Aorta (tissue), 5 donors: ENCODE measurements around the gene GTF2H4. TPM values are rescaled to one million over a fixed set of nuclear protein-coding genes. Genes with fewer than 3 reads are reported as not detected.
A peak's percentile ranks its signal among the peaks of the same experiment; 100 is the strongest.

Experiments used
- ATAC-seq: fragments of 200-7000 bp; cut with Tn5 transposase; one replicate; pipeline ENCODE4 v1.9.1; 2022; ENCODE audit warnings: moderate library complexity; ENCODE audit not compliant: low FRiP score
- DNase-seq, 2 donors: peaks; one replicate each; pipeline ENCODE4 v3.0.0-alpha.2; 2020
- H3K27ac ChIP-seq, 2 donors: one replicate each; pipeline ENCODE4 v1.5.1; 2013; ENCODE audit warnings: low read length in 2 of 2, mild to moderate bottlenecking in 2 of 2, moderate library complexity in 2 of 2, control low read depth in 1 of 2, inconsistent platforms in 1 of 2, low read depth in 1 of 2
- H3K27me3 ChIP-seq, 2 donors: one replicate each; pipeline ENCODE4 v1.6.1; 2013; ENCODE audit warnings: control low read depth in 1 of 2, low read length in 1 of 2, mild to moderate bottlenecking in 1 of 2, moderate library complexity in 1 of 2; ENCODE audit not compliant: insufficient read depth in 2 of 2, control insufficient read depth in 1 of 2
- H3K36me3 ChIP-seq, 2 donors: one replicate each; pipeline ENCODE4 v1.6.1; 2013; ENCODE audit warnings: control low read depth in 1 of 2, low read length in 1 of 2, mild to moderate bottlenecking in 1 of 2; ENCODE audit not compliant: insufficient read depth in 2 of 2, control insufficient read depth in 1 of 2
- H3K4me1 ChIP-seq, 2 donors: one replicate each; pipeline ENCODE4 v1.6.1; 2013; ENCODE audit warnings: low read length in 2 of 2, control low read depth in 1 of 2, mild to moderate bottlenecking in 1 of 2, moderate library complexity in 1 of 2; ENCODE audit not compliant: insufficient read depth in 2 of 2, control insufficient read depth in 1 of 2
- H3K4me3 ChIP-seq, 2 donors: one replicate each; pipeline ENCODE4 v1.5.1; 2013; ENCODE audit warnings: low read length in 2 of 2, control low read depth in 1 of 2, mild to moderate bottlenecking in 1 of 2
- H3K9me3 ChIP-seq: one replicate; pipeline ENCODE4 v1.6.1; 2013; ENCODE audit warnings: mild to moderate bottlenecking, low read length; ENCODE audit not compliant: control insufficient read depth
- WGBS, 2 donors: extraction: QIAGEN DNeasy Blood & Tissue Kit; methylation state at CpG; one replicate each; pipeline ENCODE4 v1.1.7; 2013; 5-methylcytosine and 5-hydroxymethylcytosine counted together
- intact Hi-C, 2 donors: fragments of 100-400 bp; cut with DNase I; formaldehyde crosslinking; loops; one replicate each; pipeline versions ENCODE4 v1.14.2 to v1.15.0; 2022
- polyA plus RNA-seq, 2 donors: library from polyadenylated mRNA; stranded (reverse); fragments of 200-250 nt; gene quantifications; one replicate each; pipeline ENCODE4 v1.2.3, GENCODE V29; 2013
- total RNA-seq, 2 donors: library from RNA; stranded (reverse); fragmentation: NEBNext Ultra II Directional; extraction: Animal tissue kit (Norgen Biotek cat#: 25700); gene quantifications; one replicate each; pipeline ENCODE4 v1.2.1, GENCODE V29; 2021
- donor health status: healthy with polysubstance abuse.
- donor health status: Bipolar disorder and iron deficiency.
- donor health status: DM: no; HTN: no; CAD: no.
- donor health status: DM: no; HTN: no; CAD: no.
- donor health status: DM: yes; HTN: yes; CAD: no.

GTF2H4 gene
- total and polyA plus RNA-seq, 4 donors, result 3.9 to 88.2 (median 34.1) TPM

GRCh38 chr6:30948811-30949210 is 40.8 kb downstream of the GTF2H4 start:
- ATAC-seq, result no peak
- Histone ChIP-seq H3K27me3 (no peaks in the 10 kb centered on the region), H3K4me3 (no peak overlapping the region), H3K9me3 (no peaks in the 10 kb centered on the region), H3K27ac (no peak overlapping the region), H3K4me1 (no peaks in the 10 kb centered on the region), H3K36me3 (no peaks in the 10 kb centered on the region)
- no peak for DNase-seq
- 88 to 90% methylated on average over 6 of the region's 6 CpGs for WGBS, 2 donors
- intact Hi-C loops, result no loop called here

DNA sequence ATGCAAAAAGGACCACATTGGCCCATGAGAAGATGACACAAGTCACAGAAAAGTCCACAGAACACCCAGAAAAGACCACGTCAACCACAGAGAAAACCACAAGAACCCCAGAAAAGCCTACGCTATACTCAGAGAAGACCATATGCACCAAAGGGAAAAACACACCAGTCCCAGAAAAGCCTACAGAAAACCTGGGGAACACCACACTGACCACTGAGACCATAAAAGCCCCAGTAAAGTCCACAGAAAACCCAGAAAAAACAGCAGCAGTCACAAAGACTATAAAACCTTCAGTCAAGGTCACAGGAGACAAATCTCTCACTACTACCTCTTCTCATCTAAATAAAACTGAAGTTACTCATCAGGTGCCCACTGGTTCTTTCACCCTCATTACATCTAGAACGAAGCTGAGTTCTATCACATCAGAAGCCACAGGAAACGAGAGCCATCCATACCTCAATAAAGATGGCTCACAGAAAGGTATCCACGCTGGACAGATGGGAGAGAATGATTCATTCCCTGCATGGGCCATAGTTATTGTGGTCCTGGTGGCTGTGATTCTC is 44.0 kb downstream of the GTF2H4 start:
- H3K27ac ChIP-seq, result no peak overlapping the region
- intact Hi-C loops, result no loop called here
- 84 to 85% methylated on average over 5 of the region's 5 CpGs for WGBS, 2 donors
- DNase-seq (no peak), ATAC-seq (no peak)
- no peaks in the 10 kb centered on the region for H3K4me1 ChIP-seq
- no peaks in the 10 kb centered on the region for H3K27me3 ChIP-seq
- no peak overlapping the region for H3K4me3 ChIP-seq
- no peaks in the 10 kb centered on the region for H3K36me3 ChIP-seq
- no peaks in the 10 kb centered on the region for H3K9me3 ChIP-seq

DNA sequence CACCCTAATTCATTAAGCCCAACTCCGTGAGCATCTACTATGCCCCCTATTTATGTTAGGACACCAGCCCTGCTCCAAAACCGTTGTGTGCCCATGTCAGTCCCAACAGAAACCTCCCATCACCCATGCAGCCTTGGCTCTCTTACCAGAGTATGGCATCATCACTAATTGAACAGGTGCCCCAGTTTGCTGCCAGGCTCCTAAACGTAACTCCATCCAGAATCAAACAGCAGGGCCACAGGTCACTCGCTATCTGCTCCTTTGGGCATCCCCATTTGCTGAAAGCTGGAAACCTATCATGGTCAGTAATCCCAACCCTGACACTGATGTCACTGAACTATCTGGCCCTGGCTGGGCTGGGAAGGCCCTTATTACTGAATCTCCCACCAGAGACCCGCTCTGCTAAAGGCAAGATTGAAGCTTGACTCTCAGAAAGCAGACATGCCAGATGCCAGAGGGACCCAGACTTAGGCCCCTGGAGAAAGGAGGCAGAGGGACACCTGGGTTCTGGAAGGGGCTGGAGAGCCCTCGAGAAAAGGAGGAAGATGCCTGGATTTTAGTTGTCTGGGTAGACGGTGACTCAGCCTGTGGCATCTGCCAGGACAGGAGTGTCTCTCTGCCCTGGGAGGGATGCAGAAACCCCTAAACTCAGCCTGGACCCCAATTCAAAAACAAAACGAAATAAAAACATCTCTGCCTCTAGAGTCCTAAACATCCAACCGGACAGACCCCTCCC is 46.8 kb downstream of the GTF2H4 start:
- ATAC-seq, result no peak
- 67 to 74% methylated on average over 9 of the region's 9 CpGs for WGBS, 2 donors
- intact Hi-C loops, result no loop called here

GRCh38 chr6:30955367-30956042 is 47.5 kb downstream of the GTF2H4 start:
- Histone ChIP-seq H3K4me3 (peak overlapping the region; percentile 6 to 18), H3K36me3 (no peaks in the 10 kb centered on the region), H3K9me3 (no peaks in the 10 kb centered on the region), H3K27me3 (no peaks in the 10 kb centered on the region), H3K4me1 (no peaks in the 10 kb centered on the region), H3K27ac (no peak overlapping the region)
- peak; percentile 89 for ATAC-seq
- intact Hi-C loops, result no loop called here
- 6% methylated on average over 39 to 46 of the region's 46 CpGs for WGBS, 2 donors
- peak; percentile 85 to 90 for DNase-seq

More for the DNA sequence above, 46.8 kb downstream of the GTF2H4 start:
- no peak overlapping the region for H3K4me3 ChIP-seq
- H3K27me3 ChIP-seq, result no peaks in the 10 kb centered on the region
- H3K36me3 ChIP-seq, result no peaks in the 10 kb centered on the region
- no peak for DNase-seq
- H3K27ac ChIP-seq, result no peak overlapping the region
- H3K9me3 ChIP-seq, result no peaks in the 10 kb centered on the region
- no peaks in the 10 kb centered on the region for H3K4me1 ChIP-seq

DNA sequence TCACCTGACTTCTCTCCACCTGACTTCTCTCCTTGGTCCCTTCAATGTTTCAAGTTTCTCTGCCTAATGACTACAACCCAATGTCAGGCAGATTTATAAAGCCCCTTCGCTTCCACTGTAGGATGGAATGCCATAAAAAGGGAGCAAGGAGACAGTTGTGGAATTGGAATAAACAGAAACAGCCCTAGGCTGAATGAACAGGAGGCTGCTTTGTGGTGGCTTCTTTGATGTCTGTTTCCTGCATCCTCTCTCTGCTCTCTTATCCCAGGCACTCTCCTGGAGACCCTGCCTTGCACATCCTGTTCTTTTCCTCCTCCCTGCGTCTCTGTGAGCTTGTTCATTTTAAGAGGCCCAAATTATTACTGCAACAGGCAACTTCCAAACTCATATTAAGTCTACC is 49.7 kb downstream of the GTF2H4 start:
- intact Hi-C loops, result no loop called here
- H3K27me3 ChIP-seq, result peaks cover 0 to 1% of the 10 kb centered on the region in 2 donors
- 83 to 97% methylated on average over 2 of the region's 2 CpGs for WGBS, 2 donors
- no peaks in the 10 kb centered on the region for H3K4me1 ChIP-seq
- DNase-seq, result no peak
- no peak overlapping the region for H3K4me3 ChIP-seq
- no peaks in the 10 kb centered on the region for H3K36me3 ChIP-seq
- ATAC-seq, result no peak
- H3K27ac ChIP-seq, result no peak overlapping the region
- no peaks in the 10 kb centered on the region for H3K9me3 ChIP-seq

GRCh38 chr6:30960907-30961673 is 53.1 kb downstream of the GTF2H4 start:
- Histone ChIP-seq H3K4me3 (no peak overlapping the region), H3K27ac (no peak overlapping the region), H3K9me3 (no peaks in the 10 kb centered on the region), H3K4me1 (no peaks in the 10 kb centered on the region), H3K36me3 (no peaks in the 10 kb centered on the region), H3K27me3 (peaks cover 0 to 1% of the 10 kb centered on the region in 2 donors)
- 53 to 55% methylated on average over 9 of the region's 9 CpGs for WGBS, 2 donors
- intact Hi-C loops, result no loop called here
- ATAC-seq (no peak), DNase-seq (no peak)

- no peak overlapping the region for H3K4me3 ChIP-seq
- H3K27me3 ChIP-seq, result peaks cover 0 to 1% of the 10 kb centered on the region in 2 donors
- no peaks in the 10 kb centered on the region for H3K36me3 ChIP-seq
- intact Hi-C loops, result no loop called here
- DNase-seq, result no peak
- no peak for ATAC-seq
- no peaks in the 10 kb centered on the region for H3K4me1 ChIP-seq
- H3K27ac ChIP-seq, result no peak overlapping the region
- H3K9me3 ChIP-seq, result no peaks in the 10 kb centered on the region
These were observed 54.7 kb downstream of the GTF2H4 start for GRCh38 chr6:30962716-30963115.

- no peaks in the 10 kb centered on the region for H3K36me3 ChIP-seq
These were observed 55.6 kb downstream of the GTF2H4 start for GRCh38 chr6:30963641-30964040.

More at GRCh38 chr6:30963641-30964040, 55.6 kb downstream of the GTF2H4 start:
- no peaks in the 10 kb centered on the region for H3K4me1 ChIP-seq
- WGBS, 2 donors, result 69 to 71% methylated on average over 6 of the region's 6 CpGs
- H3K4me3 ChIP-seq, result no peak overlapping the region
- DNase-seq, result no peak
- H3K9me3 ChIP-seq, result no peaks in the 10 kb centered on the region
- peaks cover 0 to 1% of the 10 kb centered on the region in 2 donors for H3K27me3 ChIP-seq
- no peak for ATAC-seq
- intact Hi-C loops, result no loop called here
- no peak overlapping the region for H3K27ac ChIP-seq
